HepG2 (cell line): ENCODE measurements around the gene MAMSTR.

Source experiments
- CREM ChIP-seq, 2 experiments: sonication (generic) in 1 of 2; formaldehyde crosslinking in 1 of 2; IDR thresholded peaks; 2 replicates each; pipeline versions ENCODE4 v1.4.0 to v1.6.1; 2016 to 2020; ENCODE audit warnings: antibody characterized with exemption in 1 of 2, mild to moderate bottlenecking in 1 of 2, missing genetic modification reagents in 1 of 2
- CTCF ChIP-seq: sonication (generic); formaldehyde crosslinking; IDR thresholded peaks from 2 replicates; pipeline ENCODE4 v1.5.0; 2020; ENCODE audit warnings: mild to moderate bottlenecking, missing genetic modification reagents, moderate library complexity
- ELF4 ChIP-seq: sonication (generic); formaldehyde crosslinking; IDR thresholded peaks from 2 replicates; pipeline ENCODE4 v1.5.0; 2020; ENCODE audit warnings: missing genetic modification reagents, mild to moderate bottlenecking, moderate library complexity, borderline replicate concordance
- ELK4 ChIP-seq: sonication (generic); formaldehyde crosslinking; IDR thresholded peaks from 2 replicates; pipeline ENCODE4 v1.9.0; 2021; ENCODE audit warnings: missing genetic modification reagents, borderline replicate concordance
- HNRNPK ChIP-seq: fragments of 200-400 bp; formaldehyde crosslinking; IDR thresholded peaks from 2 replicates; pipeline ENCODE4 v1.6.1; 2018; ENCODE audit warnings: low read length, low read depth, moderate library complexity, mild to moderate bottlenecking; ENCODE audit not compliant: poor library complexity, severe bottlenecking
- MAFK ChIP-seq, 2 experiments: IDR thresholded peaks in 1 of 2; conservative IDR thresholded peaks in 1 of 2; 2 replicates each; pipeline ENCODE4 v1.6.1; 2011; ENCODE audit warnings: improper control_type of control experiment in 2 of 2, low read length in 2 of 2
- NFE2L1 ChIP-seq: sonication (generic); formaldehyde crosslinking; IDR thresholded peaks from 2 replicates; pipeline ENCODE4 v1.4.0; 2020; ENCODE audit warnings: missing genetic modification reagents, mild to moderate bottlenecking, borderline replicate concordance
- PAF1 ChIP-seq: IDR thresholded peaks from 2 replicates; pipeline ENCODE4 v1.6.1; 2016; ENCODE audit warnings: missing genetic modification reagents, missing compliant biosample characterization
- POLR2A ChIP-seq, 2 experiments: IDR thresholded peaks; 2 replicates each; pipeline ENCODE4 v1.6.1; 2011; ENCODE audit warnings: low read depth in 2 of 2, low read length in 2 of 2, mild to moderate bottlenecking in 1 of 2, moderate library complexity in 1 of 2; ENCODE audit not compliant: insufficient read depth in 1 of 2
- RERE ChIP-seq: IDR thresholded peaks from 2 replicates; pipeline ENCODE4 v1.6.1; 2016; ENCODE audit warnings: low read depth, missing genetic modification reagents, missing compliant biosample characterization
- SNAPC4 ChIP-seq: sonication (generic); formaldehyde crosslinking; IDR thresholded peaks from 2 replicates; pipeline ENCODE4 v1.4.0; 2020; ENCODE audit warnings: mild to moderate bottlenecking, missing genetic modification reagents
- ZNF263 ChIP-seq: sonication (generic); formaldehyde crosslinking; IDR thresholded peaks from 2 replicates; pipeline ENCODE4 v1.4.0; 2020; ENCODE audit warnings: missing genetic modification reagents

GRCh38 chr19:48678201-48678600 is 41.3 kb downstream of the MAMSTR start:
- TF ChIP-seq CTCF (CRISPR knock-in tag) = no peak
- TF ChIP-seq CREM (IDR thresholded peaks at IDR 0.05) = no peak
- no peak for TF ChIP-seq CREM (CRISPR knock-in tag; IDR thresholded peaks at IDR 0.05)
- no peak for TF ChIP-seq ELK4 (CRISPR knock-in tag)
- TF ChIP-seq POLR2A (IDR thresholded peaks at IDR 0.05; ENCODE audit: insufficient read depth in 1 of 2, low read depth in 2 of 2, low read length in 2 of 2) = no peak
- no peak for TF ChIP-seq PAF1 (CRISPR knock-in tag)
- no peak for TF ChIP-seq ELF4 (CRISPR knock-in tag)
- TF ChIP-seq ZNF263 (CRISPR knock-in tag) = no peak
- TF ChIP-seq HNRNPK = no peak
- no peak for TF ChIP-seq SNAPC4 (CRISPR knock-in tag)
- no peak for TF ChIP-seq NFE2L1
- TF ChIP-seq RERE (CRISPR knock-in tag) = no peak
- TF ChIP-seq MAFK (conservative IDR thresholded peaks at IDR 0.05 in 1 of 2, IDR thresholded peaks at IDR 0.05 in 1 of 2; ENCODE audit: low read length in 2 of 2) = no peak
